CD4-positive, alpha-beta T cell treated with Interleukin-17A for 4 hours (primary cell): Measurements from ENCODE around the gene OSBPL2.

Experiments
- DNase-seq: peaks from one replicate; pipeline ENCODE4 v3.0.0-alpha.2; 2020; ENCODE audit warnings: mixed read lengths

The OSBPL2 gene

DNA sequence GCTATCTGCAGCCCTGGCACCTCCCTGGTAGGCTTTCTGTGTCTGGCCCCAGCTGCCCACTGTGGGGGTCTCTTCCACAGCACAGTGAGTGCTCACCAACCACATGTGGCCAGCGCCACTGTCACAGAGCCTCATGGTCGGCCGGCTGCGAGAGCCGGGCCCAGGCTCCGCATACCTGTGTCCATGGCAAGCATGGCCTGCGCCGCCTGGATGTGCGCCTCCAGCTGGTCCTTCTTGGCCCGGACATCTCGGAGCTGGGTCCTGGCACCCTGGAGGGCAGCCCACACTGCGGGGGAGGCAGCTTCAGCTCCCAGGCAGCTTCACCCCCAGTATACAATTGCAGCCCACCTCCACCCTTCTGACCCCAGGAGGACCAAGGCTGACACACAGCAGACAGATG, 77.5 kb downstream of the OSBPL2 start:
- DNase-seq, result no peak

DNA sequence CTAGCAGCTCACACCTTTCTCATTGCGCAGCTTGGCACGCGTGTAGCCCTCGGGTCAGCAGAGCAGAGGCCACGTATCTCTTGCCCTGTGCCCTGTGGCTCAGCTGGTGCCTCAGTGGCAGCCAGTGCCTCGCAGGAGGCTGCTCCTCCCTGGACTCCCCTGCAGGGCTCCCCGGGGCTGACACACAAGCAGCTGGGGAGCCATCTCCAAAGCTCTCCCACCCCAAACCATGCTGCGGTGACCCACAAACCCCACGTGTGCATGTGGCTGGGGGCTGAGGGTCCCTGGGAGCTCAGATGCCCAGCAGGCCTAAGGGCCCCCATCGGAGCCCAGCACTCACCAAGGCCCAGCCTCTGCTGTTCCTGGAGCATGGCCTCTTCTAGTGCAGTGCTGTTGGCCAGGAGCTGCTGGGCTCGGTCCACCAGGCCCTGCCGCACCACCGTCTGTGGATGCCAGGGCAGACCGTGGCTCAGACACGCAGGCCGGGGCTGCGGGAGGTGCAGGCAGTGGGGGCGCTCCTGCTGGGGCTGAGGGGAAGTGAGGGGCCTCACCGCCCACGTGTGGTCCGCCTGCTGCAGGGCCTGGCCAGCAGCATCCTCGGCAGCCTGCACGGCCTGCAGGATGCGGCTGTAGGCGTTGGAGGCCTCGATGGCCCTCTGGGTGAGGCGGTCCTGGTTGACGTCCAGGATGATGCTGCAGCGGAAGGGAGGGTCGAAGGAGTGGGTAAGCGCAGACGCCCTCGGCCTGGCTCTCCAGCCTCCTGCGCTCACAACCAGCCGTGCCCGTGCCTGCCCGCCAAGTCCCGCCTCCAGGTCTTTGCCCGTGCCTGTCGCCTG, 78.2 kb downstream of the OSBPL2 start:
- no peak for DNase-seq

DNA sequence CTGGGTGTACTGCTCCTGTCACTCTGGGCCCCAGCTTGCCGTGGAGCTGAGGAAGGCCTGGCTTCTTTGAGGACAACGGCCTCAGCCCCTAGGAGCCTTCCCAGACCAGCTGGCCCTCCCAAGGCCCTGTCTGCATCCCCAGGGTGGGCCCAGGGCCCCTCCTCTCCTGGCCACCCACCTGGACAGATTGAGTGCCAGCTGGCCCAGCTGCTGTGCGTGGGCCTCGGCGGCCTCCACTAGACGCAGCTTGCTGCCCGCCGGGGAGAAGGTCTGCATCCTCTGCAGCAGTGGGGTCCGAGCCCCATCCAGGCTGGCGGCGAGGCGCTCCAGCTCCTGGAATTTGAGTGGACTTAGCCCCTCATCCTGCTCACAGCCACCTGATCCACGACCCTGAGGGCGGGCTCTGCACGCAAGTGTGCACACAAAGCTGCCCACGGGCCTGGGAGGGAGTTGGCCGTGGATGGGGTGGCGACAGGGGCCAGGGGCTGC, 78.9 kb downstream of the OSBPL2 start:
- no peak for DNase-seq

- no peak for DNase-seq
Measured at GRCh38 chr20:62318400-62319345, 80.4 kb downstream of the OSBPL2 start.

- DNase-seq, result no peak
Measured at GRCh38 chr20:62319346-62319909, 81.1 kb downstream of the OSBPL2 start.

DNA sequence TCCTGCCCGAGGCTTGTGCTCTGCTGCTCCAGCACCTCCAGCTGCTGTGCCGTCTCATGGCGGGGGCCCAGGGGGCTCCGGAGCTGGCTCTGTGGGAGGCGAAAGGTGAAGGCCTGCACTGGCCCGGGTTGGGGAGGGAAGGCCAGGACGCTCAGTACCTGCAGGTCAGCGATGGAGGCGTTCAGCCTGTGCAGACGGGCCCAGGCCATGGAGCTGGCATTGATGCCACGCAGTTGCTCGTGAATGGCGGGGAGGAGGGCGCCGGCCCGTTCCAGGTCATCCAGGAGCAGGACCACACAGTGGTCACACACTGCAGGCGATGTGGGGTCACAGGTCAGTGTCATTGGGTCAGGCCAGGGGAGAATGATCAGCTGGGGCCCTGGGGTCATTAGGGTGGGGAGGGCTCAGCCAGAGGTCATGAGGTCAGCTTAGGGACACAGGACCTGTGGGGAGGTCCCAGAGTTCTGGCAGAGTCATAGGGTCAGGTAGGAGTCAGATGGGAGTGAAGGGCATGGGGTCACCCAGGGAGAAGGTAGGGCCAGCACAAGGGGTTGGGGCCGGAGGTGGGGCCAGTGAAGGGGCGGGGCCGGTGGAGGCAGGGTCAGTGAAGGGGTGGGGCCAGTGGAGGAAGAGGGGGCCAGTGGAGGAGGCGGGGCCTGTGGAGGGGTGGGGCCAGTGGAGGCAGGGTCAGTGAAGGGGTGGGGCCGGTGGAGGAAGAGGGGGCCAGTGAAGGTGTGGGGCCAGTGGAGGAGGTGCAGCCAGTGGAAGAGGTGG, 82.4 kb downstream of the OSBPL2 start:
- no peak for DNase-seq

- no peak for DNase-seq
Measured at GRCh38 chr20:62321521-62321948, 83.2 kb downstream of the OSBPL2 start.

- no peak for DNase-seq
Measured at GRCh38 chr20:62321975-62322374, 83.7 kb downstream of the OSBPL2 start.

- DNase-seq, result no peak
Measured at GRCh38 chr20:62322492-62323041, 84.2 kb downstream of the OSBPL2 start.

GRCh38 chr20:62323146-62323979, 85.0 kb downstream of the OSBPL2 start:
- DNase-seq, result no peak

DNA sequence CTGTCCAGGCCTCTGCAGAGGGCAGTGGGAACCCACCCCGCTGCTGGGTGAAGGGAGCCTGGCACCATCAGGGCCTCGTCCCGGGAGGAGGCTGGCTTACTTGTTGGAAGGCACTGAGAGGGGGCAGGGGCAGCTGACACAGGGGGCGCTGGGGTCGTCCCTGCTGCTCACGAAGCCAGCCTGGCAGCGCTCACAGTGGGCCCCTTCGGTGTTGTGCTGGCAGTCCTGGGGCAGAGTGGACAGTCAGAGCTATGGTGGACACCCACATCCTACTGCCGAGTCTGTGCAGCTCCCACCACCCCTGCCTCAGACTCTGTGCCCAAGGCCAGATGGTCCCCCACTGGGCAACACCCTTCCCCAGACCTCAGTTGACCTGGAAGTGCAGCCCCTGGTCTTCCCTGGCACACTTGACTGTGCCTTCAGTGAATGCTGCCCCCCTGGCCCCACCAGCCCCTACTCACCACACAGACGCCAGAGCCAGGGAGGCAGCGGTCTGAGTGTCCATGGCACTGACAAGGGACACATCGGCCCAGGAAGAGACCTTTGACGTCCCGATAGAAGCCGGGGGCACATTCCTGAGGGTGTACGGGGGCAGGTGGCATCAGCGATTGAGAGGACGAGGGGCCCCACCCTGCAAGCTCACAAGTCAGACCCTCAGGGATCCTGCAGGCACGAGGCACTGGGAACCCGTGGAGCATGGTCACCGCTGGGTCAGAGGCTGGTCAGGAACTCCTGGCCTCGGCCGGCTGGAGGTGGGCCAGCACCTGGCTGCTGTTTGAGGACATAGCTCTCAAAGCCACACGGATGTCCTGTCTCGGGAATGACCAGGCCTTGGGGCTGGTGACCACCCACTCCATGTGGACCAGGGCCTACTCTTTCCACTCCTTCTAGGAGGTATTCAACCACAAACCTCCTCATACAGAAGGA, 85.9 kb downstream of the OSBPL2 start:
- no peak for DNase-seq

DNA sequence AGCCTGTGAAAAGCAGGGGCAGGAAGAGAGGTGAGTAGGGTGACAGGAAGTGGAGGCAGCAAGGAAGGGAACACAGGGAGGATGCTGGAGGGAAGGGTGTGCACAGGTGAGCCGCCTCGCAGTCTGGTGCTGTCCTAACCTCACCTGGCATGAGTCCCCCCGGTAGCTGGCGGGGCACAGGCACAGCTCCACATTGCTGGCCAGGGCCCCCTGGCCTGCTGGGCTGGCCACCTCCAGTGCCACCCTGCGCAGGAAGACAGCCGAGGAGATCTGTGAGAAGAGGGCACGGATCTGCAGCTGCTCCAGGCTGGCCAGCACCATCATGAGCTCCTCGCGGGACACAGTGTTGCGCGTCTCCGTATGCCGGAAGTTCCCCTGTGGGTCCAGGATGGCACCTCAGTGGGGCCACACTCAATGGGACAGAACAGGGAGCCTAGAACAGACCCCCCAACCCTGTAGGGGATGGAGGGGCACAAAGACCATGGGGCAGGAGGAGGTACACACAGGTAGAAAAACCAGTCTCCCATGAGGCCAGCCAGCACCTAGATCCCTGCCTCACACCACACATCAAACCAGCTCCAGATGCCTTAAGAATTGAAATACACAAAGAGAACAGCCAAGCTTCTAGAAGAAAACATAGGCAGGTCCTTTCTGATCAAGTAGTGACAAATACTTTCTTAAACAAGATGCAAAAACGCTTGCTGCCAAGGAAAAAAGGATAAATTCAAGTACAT, 87.0 kb downstream of the OSBPL2 start:
- no peak for DNase-seq

GRCh38 chr20:62326559-62326958, 88.2 kb downstream of the OSBPL2 start:
- no peak for DNase-seq

DNA sequence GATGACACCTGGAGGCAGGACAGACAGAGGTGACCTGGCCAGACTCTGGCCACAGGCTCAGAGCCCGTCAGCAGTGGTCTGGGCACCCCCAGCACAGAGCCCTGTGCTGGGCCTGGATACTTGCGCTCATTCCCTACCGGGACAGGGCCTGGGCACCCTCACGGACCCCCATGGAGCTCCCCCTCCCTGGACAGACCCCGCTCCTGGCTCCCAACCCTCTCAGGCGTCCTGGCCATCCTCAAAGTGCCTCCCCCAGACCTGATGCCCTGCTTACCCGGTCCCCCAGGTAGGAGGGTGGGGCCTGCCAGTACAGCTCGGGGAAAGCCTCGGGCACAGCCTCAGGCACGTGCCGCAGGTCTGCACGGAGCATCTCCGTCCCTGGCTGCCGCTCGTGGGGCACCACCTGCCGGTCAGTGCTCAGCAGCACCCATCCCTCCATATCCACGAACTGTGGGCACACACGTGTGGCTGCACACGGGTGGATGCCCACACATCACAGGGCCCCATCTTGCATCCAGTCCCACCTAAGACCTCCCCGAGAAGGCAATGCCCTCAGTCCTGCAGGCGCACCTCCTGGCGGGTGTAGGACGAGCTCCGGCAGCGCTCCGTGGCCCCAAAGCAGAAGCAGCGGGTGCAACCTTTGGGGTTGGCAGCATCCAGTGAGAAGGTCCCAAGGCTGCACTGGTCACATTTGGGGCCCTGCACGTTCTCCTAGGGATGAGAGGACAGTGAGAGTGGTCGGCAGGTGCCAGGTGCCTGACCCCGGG, 88.8 kb downstream of the OSBPL2 start:
- no peak for DNase-seq

DNA sequence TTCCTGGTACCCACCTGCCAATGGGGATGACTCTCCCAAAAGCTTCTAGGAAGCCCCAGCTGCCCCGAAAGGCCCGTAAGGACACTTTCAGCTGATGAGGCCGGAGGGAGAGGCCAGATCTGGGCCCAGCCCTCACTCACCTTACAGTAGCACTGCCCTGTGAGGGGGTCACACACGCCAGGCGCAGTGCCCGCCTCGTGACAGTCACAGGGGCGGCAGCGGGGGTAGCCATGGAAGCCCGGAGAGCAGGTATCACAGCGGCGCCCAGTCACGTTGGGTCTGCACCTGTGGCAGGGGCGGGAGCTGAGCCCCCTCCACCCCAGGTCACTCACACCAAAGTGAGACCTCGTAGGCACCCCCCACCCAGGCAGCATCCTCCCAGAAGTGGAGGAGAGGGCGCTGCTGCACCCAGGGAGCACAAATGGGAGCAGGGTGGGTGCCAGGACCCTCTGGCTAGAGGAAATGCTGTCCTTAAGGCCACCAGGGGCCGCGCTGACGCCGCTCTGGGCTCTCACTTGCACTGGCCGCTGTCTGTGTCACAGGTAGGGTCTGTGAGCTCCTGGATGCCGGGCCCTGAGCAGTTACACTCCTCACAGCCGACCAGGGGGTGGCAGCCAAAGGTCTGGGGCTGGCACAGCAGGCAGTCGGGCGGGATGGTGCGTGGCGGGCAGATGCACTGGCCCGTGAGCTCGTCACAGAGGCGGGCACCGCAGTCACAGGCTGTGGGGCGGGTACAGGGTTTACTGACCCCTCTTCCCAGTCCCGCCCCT, 89.6 kb downstream of the OSBPL2 start:
- DNase-seq, result no peak

GRCh38 chr20:62328684-62329388, 90.5 kb downstream of the OSBPL2 start:
- no peak for DNase-seq
